GM19467 (cell line): ENCODE measurements around the gene RBMY1B.
"Not testable (repeated sequence)": the region's sequence is repeated elsewhere in the genome, so short reads cannot be mapped to it uniquely, and the experiment has no call there.

Source experiments
- ATAC-seq: cut with Tn5 transposase; IDR thresholded peaks from one replicate; pipeline ENCODE4 v1.9.1; 2021; ENCODE audit warnings: mild to moderate bottlenecking, moderate library complexity; ENCODE audit not compliant: unreplicated experiment

The RBMY1B gene

DNA sequence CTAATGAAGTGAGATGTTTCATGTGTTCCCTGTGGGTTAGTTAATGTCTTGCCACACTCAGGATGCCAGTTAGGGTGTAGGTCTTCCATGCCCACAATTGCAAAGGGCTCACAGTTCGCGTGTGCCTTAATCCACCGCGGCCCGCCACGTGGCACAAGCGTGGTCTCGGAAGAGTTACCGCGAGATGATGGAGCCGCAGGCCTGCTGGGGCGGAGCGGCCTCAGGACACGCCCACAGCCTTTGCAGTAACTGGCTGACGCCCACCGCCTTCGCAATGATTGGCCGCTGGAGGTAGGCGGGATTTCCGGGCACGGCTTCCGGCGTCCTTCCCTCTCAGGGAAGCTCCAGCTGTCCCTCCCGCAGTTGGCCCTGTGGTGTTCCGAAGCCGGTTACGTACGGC lies at the start of gene RBMY1B:
RBMY1B (plus strand) TSS at position 301 of the 400 bp plus-strand sequence. CDS start 2,013 bp downstream, outside the sequence.
- not testable (repeated sequence) for ATAC-seq

DNA sequence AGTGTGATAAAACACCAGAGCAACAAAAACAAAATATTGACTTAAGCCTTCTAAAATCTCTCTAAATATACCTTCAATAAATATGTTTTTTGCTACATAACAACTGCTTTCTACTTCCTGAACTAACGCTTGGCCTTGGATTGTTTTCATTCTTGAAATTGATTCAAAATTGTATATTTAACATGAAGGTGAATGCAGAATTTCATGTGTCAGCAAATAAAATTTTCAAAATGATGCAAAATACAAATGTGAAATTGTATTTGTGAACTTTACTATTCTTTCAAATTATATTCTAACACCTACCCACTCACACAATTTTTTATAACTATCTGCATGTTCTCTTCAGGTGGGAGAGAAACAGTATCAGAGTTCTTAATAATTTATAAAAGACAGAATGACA lies 48.2 kb upstream of the RBMY1B start:
- ATAC-seq: not testable (repeated sequence)

DNA sequence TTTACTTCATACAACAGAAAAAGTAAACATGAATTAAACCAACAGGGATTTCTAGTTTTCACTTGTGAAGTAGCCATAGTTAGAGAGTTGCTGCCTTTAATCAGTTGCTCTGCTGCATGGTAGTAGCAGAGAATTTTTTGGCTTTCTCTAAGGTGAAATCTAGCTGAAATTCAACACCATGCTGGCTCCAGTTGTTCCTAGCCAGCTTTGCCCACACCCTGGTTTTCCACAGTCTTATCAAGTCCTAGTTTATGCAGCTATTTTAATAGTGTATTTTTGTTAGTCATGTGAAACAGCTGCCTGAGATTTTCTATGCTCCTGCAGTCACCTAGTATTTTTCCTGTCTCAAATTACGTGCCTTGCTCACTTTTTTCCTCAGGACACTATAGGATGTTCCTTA lies 28.2 kb upstream of the RBMY1B start:
- ATAC-seq: no peak

DNA sequence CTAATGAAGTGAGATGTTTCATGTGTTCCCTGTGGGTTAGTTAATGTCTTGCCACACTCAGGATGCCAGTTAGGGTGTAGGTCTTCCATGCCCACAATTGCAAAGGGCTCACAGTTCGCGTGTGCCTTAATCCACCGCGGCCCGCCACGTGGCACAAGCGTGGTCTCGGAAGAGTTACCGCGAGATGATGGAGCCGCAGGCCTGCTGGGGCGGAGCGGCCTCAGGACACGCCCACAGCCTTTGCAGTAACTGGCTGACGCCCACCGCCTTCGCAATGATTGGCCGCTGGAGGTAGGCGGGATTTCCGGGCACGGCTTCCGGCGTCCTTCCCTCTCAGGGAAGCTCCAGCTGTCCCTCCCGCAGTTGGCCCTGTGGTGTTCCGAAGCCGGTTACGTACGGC lies 23.4 kb downstream of the RBMY1B start, which contains the start of gene RBMY1A1:
RBMY1A1 (plus strand) TSS at position 301 of the 400 bp plus-strand sequence. CDS start 2,013 bp downstream, outside the sequence.
- not testable (repeated sequence) for ATAC-seq

DNA sequence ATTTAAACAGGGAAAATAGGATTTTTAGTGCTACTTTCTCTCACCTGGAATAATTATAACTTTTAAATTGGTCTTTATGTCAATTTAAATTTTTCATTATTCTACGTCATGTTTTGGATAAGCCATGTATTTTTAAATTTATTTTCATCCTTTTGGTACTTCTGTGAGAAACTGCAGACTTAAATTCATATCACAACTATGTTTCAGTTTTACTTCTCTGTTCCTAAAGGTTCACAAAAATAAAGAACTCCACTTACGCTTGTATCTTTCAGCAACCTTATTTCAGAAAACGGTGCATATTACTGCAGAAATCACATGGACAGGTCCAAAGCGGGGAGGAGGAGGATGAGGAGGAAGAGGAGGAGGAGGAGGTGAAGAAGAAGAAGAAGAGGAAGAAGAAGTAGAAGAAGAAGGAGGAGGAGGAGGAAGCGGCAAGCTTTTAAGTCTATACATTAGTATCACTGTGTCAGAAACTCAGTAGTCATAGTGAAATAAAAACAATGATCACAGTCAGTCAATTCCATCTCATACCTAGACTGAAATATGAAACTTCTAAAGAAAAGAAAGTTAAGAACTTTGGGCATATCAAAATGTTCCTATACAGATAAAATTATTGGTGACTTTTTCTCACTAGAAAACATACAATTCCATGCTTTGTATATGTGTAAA lies 48.3 kb downstream of the RBMY1B start:
- ATAC-seq: not testable (repeated sequence)
